ENCODE results near the gene GTF2F1.
"Not testable (repeated sequence)": the region's sequence is repeated elsewhere in the genome, so short reads cannot be mapped to it uniquely, and the experiment has no call there.

GTF2F1 gene

DNA sequence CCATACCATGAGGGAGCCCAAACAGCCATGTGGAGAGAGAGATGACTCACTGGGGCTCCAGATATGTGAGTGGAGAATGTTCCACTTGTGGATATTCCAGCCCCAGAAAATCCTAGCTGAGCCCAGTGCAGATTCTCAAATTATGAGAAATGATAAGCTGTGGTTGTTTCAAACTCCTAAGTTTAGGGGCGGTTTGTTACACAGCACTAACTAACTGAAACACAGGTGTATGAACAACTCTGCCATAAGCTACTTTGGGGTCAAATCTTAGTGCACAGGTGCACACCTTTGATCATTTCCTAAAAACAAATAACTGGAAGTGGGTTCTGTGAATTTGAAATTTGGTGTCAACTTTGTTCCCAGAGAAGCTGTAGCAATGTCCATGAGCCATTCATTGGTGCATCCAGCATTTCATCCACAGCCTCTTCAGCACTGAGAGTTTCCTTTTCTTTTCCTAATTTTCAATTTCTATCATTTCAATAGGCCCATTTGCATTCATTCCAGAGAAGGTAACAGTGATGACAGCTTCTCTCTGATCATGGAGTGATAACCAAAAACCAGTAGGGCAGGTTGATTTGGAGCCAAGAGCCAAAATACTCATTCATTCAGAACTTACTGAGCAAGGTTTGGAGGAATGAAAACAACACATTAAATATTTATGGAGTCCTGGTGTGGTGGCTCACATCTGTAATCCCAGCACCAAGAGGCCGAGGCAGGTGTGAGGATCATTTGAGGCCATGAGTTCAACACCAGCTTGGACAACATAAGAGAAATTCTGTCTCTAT is 40.4 kb downstream of the GTF2F1 start:
- DNase-seq, result no peak

DNA sequence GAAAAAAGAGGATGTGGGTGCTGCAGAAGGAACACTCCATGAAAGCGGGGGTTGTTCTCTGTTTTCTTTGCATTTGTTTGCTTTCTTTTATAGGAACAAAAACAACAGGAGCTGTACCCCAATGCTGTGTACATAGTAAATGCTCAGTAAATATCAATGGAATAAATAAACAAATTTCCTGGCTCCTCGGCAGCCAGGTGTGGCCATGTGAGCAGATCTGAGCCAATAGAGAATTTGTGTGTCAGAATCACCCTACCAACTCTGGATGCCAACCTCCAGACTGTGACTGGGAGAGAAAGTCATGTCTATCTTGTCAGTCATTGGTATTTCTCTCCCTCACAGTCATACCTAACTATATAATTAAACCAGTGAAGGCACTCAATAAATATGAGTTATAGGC is 42.3 kb downstream of the GTF2F1 start:
- no peak for DNase-seq

DNA sequence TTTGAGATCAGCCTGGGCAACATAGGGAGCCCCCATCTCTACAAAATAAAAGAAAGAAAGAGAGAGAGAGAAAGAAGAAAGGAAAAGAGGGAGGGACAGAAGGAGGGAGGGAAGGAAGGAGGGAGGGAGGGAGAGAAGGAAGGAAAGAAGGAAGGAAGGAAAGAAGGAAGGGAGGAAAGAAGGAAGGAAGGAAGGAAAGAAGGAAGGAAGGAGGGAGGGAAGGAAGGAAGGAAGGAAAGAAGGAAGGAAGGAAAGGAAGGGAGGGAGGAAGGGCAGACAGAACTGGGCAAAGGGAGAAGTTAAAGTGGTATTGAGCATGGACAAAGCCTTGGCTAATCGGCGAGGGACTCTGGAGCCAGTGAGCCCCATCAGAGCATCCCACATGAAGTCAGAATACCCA is 43.7 kb downstream of the GTF2F1 start:
- DNase-seq, result not testable (repeated sequence)

DNA sequence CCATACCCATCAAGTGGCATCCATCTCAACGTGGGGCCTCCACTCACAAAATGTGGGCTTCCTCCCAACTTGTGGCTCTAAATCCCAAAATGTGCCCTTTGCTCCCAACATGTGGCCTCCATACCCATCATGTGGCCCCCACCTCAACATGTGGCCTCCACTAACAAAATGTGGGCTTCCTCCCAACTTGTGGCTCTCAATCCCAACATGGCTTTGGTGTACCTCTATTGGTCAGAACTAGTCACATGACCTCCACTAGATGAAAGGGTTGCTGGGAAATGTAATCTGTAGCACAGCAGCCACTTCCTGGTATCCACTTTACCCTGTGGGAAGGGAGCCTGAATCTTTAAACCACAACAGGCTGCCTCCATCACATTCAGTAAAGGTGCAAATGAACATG is 49.5 kb downstream of the GTF2F1 start:
- no peak for DNase-seq

DNA sequence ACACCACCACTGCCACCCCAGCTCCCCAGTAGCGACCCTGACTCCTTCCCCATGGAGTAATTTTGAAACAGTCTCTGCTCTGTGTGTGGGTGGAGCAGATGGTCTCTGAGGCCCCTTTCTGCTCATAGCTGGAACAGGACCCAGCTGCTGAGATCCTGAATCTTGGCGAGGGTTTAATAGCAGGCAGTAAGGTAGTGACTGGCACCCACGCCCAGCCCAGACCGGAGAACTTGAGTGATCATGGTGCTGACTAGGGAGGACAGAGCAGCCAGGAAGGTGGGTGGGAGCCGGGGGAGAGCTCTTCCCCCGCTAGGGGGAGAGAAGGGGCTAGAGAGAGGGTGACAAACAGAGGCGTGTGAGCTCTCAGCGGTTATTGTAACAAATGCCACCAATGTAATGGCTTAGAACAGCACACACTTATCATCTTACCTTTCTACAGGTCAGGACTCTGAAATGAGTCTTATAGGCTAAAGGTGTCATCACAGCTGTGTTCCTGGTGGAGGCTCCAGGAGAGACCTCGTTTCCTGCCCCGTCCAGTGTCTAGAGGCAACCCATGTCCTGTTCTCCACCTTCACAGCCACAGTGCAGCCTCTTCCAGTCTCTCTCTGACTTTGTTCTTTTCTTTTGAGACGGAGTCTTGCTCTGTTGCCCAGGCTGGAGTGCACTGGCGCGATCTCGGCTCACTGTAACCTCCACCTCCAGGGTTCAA is 52.3 kb downstream of the GTF2F1 start:
- DNase-seq, result no peak

DNA sequence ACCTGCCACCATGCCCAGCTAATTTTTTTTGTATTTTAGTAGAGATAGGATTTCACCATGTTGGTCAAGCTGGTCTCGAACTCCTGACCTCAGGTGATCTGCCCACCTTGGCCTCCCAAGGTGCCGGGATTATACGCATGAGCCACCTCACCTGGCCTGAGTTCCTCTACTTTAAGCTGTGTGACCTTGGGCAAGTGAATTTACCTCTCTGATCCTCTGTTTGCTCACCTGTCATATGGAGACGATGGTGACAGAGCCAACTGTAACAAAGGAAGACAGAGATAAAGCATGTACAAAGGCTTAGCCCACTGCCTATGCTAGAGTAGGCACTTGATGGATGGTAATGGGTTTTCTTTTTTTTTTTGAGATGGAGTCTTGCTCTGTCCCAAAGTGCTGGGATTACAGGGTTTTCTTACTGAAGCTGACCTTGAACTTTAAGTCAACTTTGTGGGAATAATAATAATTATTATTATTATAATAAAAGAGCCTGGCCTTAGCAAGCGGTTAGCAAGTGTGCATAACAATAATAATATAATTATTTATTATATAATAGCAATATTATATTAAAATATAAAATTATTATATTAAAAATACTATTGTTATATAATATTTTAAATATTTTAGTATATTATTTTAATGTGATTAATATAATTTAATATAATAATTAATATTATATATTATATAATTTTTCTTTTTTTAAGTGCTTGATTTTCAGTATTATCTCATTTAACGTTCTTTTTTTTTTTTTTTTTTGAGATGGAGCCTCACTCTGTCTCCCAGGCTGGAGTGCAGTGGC is 58.3 kb downstream of the GTF2F1 start:
- no peak for DNase-seq

DNA sequence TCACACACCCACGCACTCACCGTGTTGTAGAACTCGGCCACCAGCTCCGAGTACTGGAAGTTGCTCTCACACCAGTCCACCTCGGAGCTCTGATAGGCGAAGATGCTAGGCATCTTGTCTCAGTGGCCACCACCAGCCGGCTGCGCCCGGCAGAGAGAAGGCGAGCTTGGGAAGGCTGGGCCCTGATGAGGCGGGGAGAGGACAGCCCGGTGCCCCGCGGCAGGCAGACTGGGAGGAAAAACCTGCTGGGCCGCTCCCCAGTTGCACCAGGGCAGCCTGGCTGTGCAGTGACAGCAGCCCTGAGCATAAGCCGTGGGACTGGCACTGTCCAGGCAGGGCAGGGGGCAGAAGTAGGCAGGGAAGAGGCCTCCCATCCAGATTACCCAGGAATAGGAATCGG is 59.5 kb downstream of the GTF2F1 start, which contains the start of gene ACER1:
Gene ACER1, minus strand, starts transcription at position 174 of the 400 bp plus-strand sequence. Its CDS starts 61 bp downstream, at position 113.
- no peak for DNase-seq

Data from NCI-H1105 treated with DMSO at 0.1 percent for 48 hours (cell line).